Astrocyte (in vitro differentiated cells and primary cell): ENCODE data around the gene SERPINH1. TPM values are rescaled to one million over a fixed set of nuclear protein-coding genes. Genes with fewer than 3 reads are reported as not detected.

Source experiments
- DNase-seq: peaks from one replicate; pipeline ENCODE4 v3.0.0-alpha.2; 2010; ENCODE audit warnings: low read depth
- FAIRE-seq: peaks from 2 replicates; lab custom pipeline; 2011; peaks lifted over from hg19 to GRCh38; lab: Jason Lieb, UNC
- H2AFZ ChIP-seq: 2 replicates; pipeline ENCODE4 v1.6.0; 2012; ENCODE audit warnings: low read depth, low read length, inconsistent platforms
- H3K27ac ChIP-seq: 2 replicates; pipeline ENCODE4 v1.5.1; 2011; ENCODE audit warnings: low read depth, low read length, inconsistent platforms
- H3K27me3 ChIP-seq: 2 replicates; pipeline ENCODE4 v1.6.0; 2011; ENCODE audit warnings: low read length, inconsistent platforms; ENCODE audit not compliant: insufficient read depth
- H3K36me3 ChIP-seq: 2 replicates; pipeline ENCODE4 v1.5.1; 2011; ENCODE audit warnings: low read length, inconsistent platforms; ENCODE audit not compliant: insufficient read depth
- H3K4me1 ChIP-seq: 2 replicates; pipeline ENCODE4 v1.5.1; 2011; ENCODE audit warnings: low read length, inconsistent platforms; ENCODE audit not compliant: insufficient read depth
- H3K4me2 ChIP-seq: 2 replicates; pipeline ENCODE4 v1.6.0; 2012; ENCODE audit warnings: low read length, inconsistent platforms
- H3K4me3 ChIP-seq: 2 replicates; pipeline ENCODE4 v1.5.1; 2011; ENCODE audit warnings: low read depth, mild to moderate bottlenecking, low read length, inconsistent platforms; ENCODE audit not compliant: insufficient read depth
- H3K79me2 ChIP-seq: 2 replicates; pipeline ENCODE4 v1.6.0; 2012; ENCODE audit warnings: mild to moderate bottlenecking, low read length, inconsistent platforms; ENCODE audit not compliant: insufficient read depth
- H3K9ac ChIP-seq: 2 replicates; pipeline ENCODE4 v1.6.0; 2012; ENCODE audit warnings: mild to moderate bottlenecking, low read length, inconsistent platforms
- H3K9me3 ChIP-seq: 2 replicates; pipeline ENCODE4 v1.5.1; 2012; ENCODE audit warnings: low read depth, mild to moderate bottlenecking, low read length, inconsistent platforms; ENCODE audit not compliant: insufficient read depth
- H4K20me1 ChIP-seq: 2 replicates; pipeline ENCODE4 v1.6.0; 2012; ENCODE audit warnings: low read length, inconsistent platforms; ENCODE audit not compliant: insufficient read depth
- H3K27ac Mint-ChIP-seq: one replicate; pipeline ENCODE4 v1.8.0; 2021; ENCODE audit warnings: mild to moderate bottlenecking, mixed read lengths; ENCODE audit not compliant: unreplicated experiment
- H3K27me3 Mint-ChIP-seq: one replicate; pipeline ENCODE4 v1.8.0; 2021; ENCODE audit warnings: low read depth, mixed read lengths; ENCODE audit not compliant: unreplicated experiment
- H3K36me3 Mint-ChIP-seq: one replicate; pipeline ENCODE4 v1.8.0; 2021; ENCODE audit warnings: low read depth, mixed read lengths; ENCODE audit not compliant: unreplicated experiment
- H3K4me1 Mint-ChIP-seq: one replicate; pipeline ENCODE4 v1.8.0; 2021; ENCODE audit warnings: low read depth, mixed read lengths; ENCODE audit not compliant: unreplicated experiment
- H3K4me3 Mint-ChIP-seq: one replicate; pipeline ENCODE4 v1.8.0; 2021; ENCODE audit warnings: mild to moderate bottlenecking, moderate library complexity, mixed read lengths; ENCODE audit not compliant: unreplicated experiment
- H3K9me3 Mint-ChIP-seq: one replicate; pipeline ENCODE4 v1.8.0; 2021; ENCODE audit warnings: mild to moderate bottlenecking, mixed read lengths; ENCODE audit not compliant: unreplicated experiment
- EZH2 ChIP-seq: IDR thresholded peaks from 2 replicates; pipeline ENCODE4 v1.6.1; 2012; ENCODE audit warnings: mild to moderate bottlenecking, low read length, inconsistent platforms; ENCODE audit not compliant: insufficient read depth
- total RNA-seq: library from RNA; stranded (reverse); gene quantifications from 2 replicates; pipeline ENCODE4 v1.2.1, GENCODE V29; 2021
- TF ChIP-seq, protein P1 (sequence below): IDR thresholded peaks from 2 replicates; pipeline ENCODE4 v1.5.1; 2011; ENCODE audit warnings: low read depth, mild to moderate bottlenecking, inconsistent platforms, low read length, moderate library complexity; ENCODE audit not compliant: insufficient read depth

The SERPINH1 gene
- total RNA-seq, 1 donor from 2014 or later: 768 TPM

DNA sequence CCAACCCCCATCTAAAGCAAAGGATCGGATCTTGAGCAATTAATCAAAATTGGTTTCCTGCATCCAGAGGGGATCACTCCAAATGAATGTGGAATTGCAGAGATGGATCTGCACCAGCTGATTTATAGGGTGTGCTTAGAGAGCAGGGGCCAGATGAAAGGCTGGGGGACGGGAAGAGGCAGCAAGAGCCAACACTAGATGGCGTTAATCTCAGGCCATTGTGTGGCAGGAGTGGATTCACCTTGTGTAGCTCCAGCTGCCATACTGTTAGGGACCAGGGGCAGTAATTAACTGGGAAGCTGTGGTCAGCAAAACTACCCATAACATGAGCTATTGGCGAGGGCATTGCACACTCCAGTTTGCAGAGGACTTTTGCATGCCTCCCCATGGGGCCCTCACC, 35.6 kb downstream of the SERPINH1 start:
- Mint-ChIP-seq H3K27ac (no peak overlapping the region), H3K9me3 (no peaks in the 10 kb centered on the region), H3K4me1 (peaks cover 2% of the 10 kb centered on the region), H3K36me3 (peaks cover 2% of the 10 kb centered on the region), H3K27me3 (peaks cover 57% of the 10 kb centered on the region), H3K4me3 (no peak overlapping the region)
- Histone ChIP-seq H3K9ac (no peak overlapping the region), H3K4me3 (no peak overlapping the region), H3K27ac (no peak overlapping the region), H3K27me3 (peaks cover 2% of the 10 kb centered on the region), H3K4me2 (no peak overlapping the region), H3K4me1 (peaks cover 2% of the 10 kb centered on the region), H3K36me3 (no peaks in the 10 kb centered on the region), H3K79me2 (no peaks in the 10 kb centered on the region), H4K20me1 (no peaks in the 10 kb centered on the region), H2AFZ (no peak overlapping the region), H3K9me3 (no peaks in the 10 kb centered on the region)
- TF ChIP-seq EZH2: no peak
- TF ChIP-seq, protein P1, sequence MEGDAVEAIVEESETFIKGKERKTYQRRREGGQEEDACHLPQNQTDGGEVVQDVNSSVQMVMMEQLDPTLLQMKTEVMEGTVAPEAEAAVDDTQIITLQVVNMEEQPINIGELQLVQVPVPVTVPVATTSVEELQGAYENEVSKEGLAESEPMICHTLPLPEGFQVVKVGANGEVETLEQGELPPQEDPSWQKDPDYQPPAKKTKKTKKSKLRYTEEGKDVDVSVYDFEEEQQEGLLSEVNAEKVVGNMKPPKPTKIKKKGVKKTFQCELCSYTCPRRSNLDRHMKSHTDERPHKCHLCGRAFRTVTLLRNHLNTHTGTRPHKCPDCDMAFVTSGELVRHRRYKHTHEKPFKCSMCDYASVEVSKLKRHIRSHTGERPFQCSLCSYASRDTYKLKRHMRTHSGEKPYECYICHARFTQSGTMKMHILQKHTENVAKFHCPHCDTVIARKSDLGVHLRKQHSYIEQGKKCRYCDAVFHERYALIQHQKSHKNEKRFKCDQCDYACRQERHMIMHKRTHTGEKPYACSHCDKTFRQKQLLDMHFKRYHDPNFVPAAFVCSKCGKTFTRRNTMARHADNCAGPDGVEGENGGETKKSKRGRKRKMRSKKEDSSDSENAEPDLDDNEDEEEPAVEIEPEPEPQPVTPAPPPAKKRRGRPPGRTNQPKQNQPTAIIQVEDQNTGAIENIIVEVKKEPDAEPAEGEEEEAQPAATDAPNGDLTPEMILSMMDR: peak; percentile 53
- DNase-seq: no peak
- no peak for FAIRE-seq

DNA sequence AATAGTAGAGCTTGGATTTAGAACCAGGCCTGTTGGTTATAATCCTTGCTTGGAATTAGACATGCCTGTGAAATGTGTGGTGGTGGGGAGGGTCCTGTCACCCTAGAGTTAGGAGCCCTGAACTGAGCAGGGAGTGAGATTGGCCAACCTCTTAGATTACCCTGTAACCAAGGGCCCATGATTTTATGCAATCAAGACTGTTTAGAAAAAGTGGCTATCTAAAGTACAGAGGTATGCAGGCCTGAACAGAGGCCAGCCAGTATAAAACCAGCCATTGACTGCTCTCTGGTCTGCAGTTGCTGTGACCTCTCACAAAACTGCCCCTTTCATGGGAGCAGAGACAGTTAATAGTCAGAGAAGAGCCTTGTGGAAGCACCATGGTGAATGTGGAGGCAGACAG, 36.2 kb downstream of the SERPINH1 start:
- Histone ChIP-seq H3K79me2 (no peaks in the 10 kb centered on the region), H3K9ac (no peak overlapping the region), H3K36me3 (no peaks in the 10 kb centered on the region), H3K27me3 (peaks cover 2% of the 10 kb centered on the region), H3K4me3 (no peak overlapping the region), H3K27ac (no peak overlapping the region), H2AFZ (no peak overlapping the region), H4K20me1 (no peaks in the 10 kb centered on the region), H3K4me1 (peaks cover 8% of the 10 kb centered on the region), H3K9me3 (no peaks in the 10 kb centered on the region), H3K4me2 (no peak overlapping the region)
- no peak for TF ChIP-seq EZH2
- TF ChIP-seq, protein P1: no peak
- peaks cover 2% of the 10 kb centered on the region for H3K36me3 Mint-ChIP-seq
- no peak overlapping the region for H3K4me3 Mint-ChIP-seq
- no peak overlapping the region for H3K27ac Mint-ChIP-seq
- H3K27me3 Mint-ChIP-seq: peaks cover 52% of the 10 kb centered on the region
- no peaks in the 10 kb centered on the region for H3K9me3 Mint-ChIP-seq
- peaks cover 8% of the 10 kb centered on the region for H3K4me1 Mint-ChIP-seq
- DNase-seq: no peak
- no peak for FAIRE-seq

DNA sequence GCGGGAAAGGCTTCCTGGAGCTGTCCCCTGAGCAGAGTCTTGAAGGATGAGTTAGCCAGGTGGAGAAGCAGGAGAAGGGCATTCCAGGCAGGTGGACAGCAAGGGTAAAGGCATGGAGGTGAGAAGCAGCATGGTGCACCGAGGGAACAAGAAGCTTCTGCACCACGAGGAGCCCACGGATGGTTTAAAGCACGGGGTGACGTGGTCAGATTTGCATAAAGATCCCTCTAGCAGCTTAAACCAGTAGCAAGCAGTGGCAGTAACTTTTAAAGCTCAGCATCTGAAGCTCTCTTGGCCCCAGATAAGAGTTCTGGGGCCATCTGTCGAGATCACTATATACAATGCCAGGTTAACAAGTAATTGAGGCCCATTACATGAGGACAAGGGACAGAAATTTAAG, 36.8 kb downstream of the SERPINH1 start:
- H3K9me3 Mint-ChIP-seq: no peaks in the 10 kb centered on the region
- peaks cover 2% of the 10 kb centered on the region for H3K27me3 ChIP-seq
- no peak overlapping the region for H3K27ac ChIP-seq
- H3K79me2 ChIP-seq: no peaks in the 10 kb centered on the region
- H3K4me3 Mint-ChIP-seq: no peak overlapping the region
- TF ChIP-seq EZH2: no peak
- TF ChIP-seq, protein P1: no peak
- peaks cover 15% of the 10 kb centered on the region for H3K4me1 Mint-ChIP-seq
- DNase-seq: no peak
- no peaks in the 10 kb centered on the region for H4K20me1 ChIP-seq
- H3K27me3 Mint-ChIP-seq: peaks cover 52% of the 10 kb centered on the region
- no peak overlapping the region for H3K27ac Mint-ChIP-seq
- peaks cover 15% of the 10 kb centered on the region for H3K4me1 ChIP-seq
- H3K36me3 Mint-ChIP-seq: peaks cover 2% of the 10 kb centered on the region
- H3K9ac ChIP-seq: no peak overlapping the region
- no peak for FAIRE-seq
- H3K4me2 ChIP-seq: no peak overlapping the region
- no peaks in the 10 kb centered on the region for H3K36me3 ChIP-seq
- H3K4me3 ChIP-seq: no peak overlapping the region
- H3K9me3 ChIP-seq: no peaks in the 10 kb centered on the region
- H2AFZ ChIP-seq: no peak overlapping the region
